HG03159 (cell line): ENCODE data around the gene NACC1.
"Not testable (repeated sequence)": the region's sequence is repeated elsewhere in the genome, so short reads cannot be mapped to it uniquely, and the experiment has no call there.

ENCODE experiments used
- ATAC-seq: cut with Tn5 transposase; IDR thresholded peaks from one replicate; pipeline ENCODE4 v1.9.1; 2021; ENCODE audit warnings: mild to moderate bottlenecking, moderate library complexity; ENCODE audit not compliant: unreplicated experiment

The NACC1 gene

GRCh38 chr19:13160557-13160956, 42.5 kb downstream of the NACC1 start:
- no peak for ATAC-seq

GRCh38 chr19:13162724-13163608, 44.9 kb downstream of the NACC1 start:
- ATAC-seq = peak; percentile 44

GRCh38 chr19:13163609-13164342, 45.7 kb downstream of the NACC1 start:
- no peak for ATAC-seq

- ATAC-seq = no peak
Measured at GRCh38 chr19:13164343-13165161, 46.5 kb downstream of the NACC1 start.

- ATAC-seq = no peak
Measured at GRCh38 chr19:13165162-13165997, 47.3 kb downstream of the NACC1 start.

- ATAC-seq = not testable (repeated sequence)
Measured at GRCh38 chr19:13166151-13166550, 48.1 kb downstream of the NACC1 start.

- no peak for ATAC-seq
Measured at GRCh38 chr19:13169769-13170168, 51.7 kb downstream of the NACC1 start.

- ATAC-seq = no peak
Measured at GRCh38 chr19:13171146-13171545, 53.1 kb downstream of the NACC1 start.

GRCh38 chr19:13172346-13173138, 54.5 kb downstream of the NACC1 start:
- no peak for ATAC-seq

GRCh38 chr19:13173139-13173737, 55.2 kb downstream of the NACC1 start:
- no peak for ATAC-seq

GRCh38 chr19:13176345-13176744, 58.3 kb downstream of the NACC1 start:
- ATAC-seq = no peak

GRCh38 chr19:13177584-13177983, 59.5 kb downstream of the NACC1 start:
- not testable (repeated sequence) for ATAC-seq

- ATAC-seq = not testable (repeated sequence)
Measured at GRCh38 chr19:13178291-13178690, 60.2 kb downstream of the NACC1 start.

GRCh38 chr19:13181747-13182388, 63.8 kb downstream of the NACC1 start:
- ATAC-seq = no peak

- not testable (repeated sequence) for ATAC-seq
Measured at GRCh38 chr19:13184926-13185325, 66.9 kb downstream of the NACC1 start.

GRCh38 chr19:13185763-13186657, 67.9 kb downstream of the NACC1 start:
- ATAC-seq = not testable (repeated sequence)

- ATAC-seq = not testable (repeated sequence)
Measured at GRCh38 chr19:13186688-13187087, 68.6 kb downstream of the NACC1 start.
